A549 treated with CORT108297 at 1 μM for 4 hours (cell line): ENCODE data around the gene FBXO15. TPM values are rescaled to one million over a fixed set of nuclear protein-coding genes. Genes with fewer than 3 reads are reported as not detected.

Experiments
- total RNA-seq: library from RNA; stranded (reverse); fragments of 200-300 nt; extraction: Qiagen RNA extraction; gene quantifications from 5 replicates; pipeline ENCODE4 v1.2.3, GENCODE V29; 2022

Gene FBXO15, protein sequence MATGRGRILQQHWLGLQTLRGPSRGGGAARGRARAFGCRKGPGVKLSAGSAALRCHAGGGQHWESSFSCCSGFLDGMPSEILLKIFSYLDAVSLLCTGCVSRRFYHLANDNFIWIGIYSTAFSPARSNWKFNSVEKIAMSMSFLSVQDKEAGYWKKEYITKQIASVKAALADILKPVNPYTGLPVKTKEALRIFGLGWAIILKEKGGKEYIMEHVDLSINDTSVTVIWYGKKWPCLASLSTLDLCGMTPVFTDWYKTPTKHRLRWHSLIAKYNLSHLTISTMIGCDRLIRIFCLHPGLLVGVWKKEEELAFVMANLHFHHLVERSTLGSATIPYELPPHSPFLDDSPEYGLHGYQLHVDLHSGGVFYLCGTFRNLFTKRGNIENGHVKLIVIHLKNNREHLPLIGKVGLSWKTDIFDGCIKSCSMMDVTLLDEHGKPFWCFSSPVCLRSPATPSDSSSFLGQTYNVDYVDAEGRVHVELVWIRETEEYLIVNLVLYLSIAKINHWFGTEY
- total RNA-seq, result 0.58 to 1.2 TPM (median 0.96 TPM) in 5 replicates

DNA sequence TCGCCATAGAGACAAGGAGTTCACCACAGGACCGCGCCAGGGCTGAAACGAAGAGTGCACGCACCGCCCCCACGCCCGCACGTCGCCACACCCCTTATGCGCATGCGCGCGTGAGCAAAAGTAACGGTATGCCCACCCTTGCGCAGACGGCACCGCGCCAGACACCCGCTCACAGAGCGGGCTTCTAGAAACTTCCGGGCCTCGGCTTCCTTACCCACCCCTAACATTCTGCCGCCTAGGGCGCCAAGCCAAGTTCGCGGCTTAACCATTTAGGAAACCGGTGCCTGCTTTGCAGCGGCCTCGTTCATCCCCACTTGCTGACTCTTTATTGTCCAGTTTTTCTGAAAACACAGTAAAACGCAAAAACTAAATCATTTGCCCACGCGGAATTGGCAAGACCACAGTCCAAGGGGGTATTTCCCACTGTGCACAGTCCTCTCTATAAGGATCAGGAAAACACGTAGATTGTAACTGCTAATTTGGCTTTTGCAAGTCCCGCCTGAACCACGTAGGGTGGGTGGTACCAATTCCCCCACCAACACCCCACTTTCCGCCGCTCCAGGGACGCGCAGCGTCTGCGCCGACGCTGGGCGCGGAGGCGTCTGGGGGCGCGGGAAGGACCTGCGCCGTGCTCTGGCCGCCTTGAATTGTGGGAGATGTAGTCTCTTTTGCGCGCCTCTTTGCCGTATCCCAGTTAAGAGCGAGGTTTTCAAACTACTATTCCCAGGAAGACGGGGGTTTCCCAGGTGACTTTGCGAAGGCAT, at the start of gene FBXO15, which contains the start of gene TIMM21:
TSS of gene FBXO15 (minus strand) at position 56 of the 764 bp plus-strand sequence. CDS start at position 7, 49 bp downstream.
TSS of gene TIMM21 (plus strand) at position 745 of the 764 bp plus-strand sequence. CDS start 286 bp downstream, outside the sequence.

Other genes starting within 250 kb of the FBXO15 start
- 54.8 to 62.4 TPM (median 57.1 TPM) in 5 replicates for gene TIMM21, start 689 bp upstream of the FBXO15 start, total RNA-seq
- gene CYB5A, start 144.1 kb upstream of the FBXO15 start, total RNA-seq, result 118 to 134 TPM (median 124 TPM) in 5 replicates
- gene C18orf63, start 168.0 kb upstream of the FBXO15 start, total RNA-seq, result not detected in 5 replicates